GM06990 (cell line): ENCODE results near the gene HPD.

Source experiments
- DNase-seq: peaks from one replicate; pipeline ENCODE4 v3.0.0-alpha.2; 2011; ENCODE audit not compliant: insufficient read length; ENCODE audit errors: extremely low read depth
- H3K27me3 ChIP-seq: replicated peaks from 2 replicates; pipeline ENCODE4 v1.6.0; 2011; ENCODE audit warnings: low read length; ENCODE audit not compliant: control insufficient read depth, insufficient read depth
- H3K36me3 ChIP-seq: 2 replicates; pipeline ENCODE4 v1.5.1; 2011; ENCODE audit warnings: low read length; ENCODE audit not compliant: control insufficient read depth, insufficient read depth
- H3K4me3 ChIP-seq: replicated peaks from 2 replicates; pipeline ENCODE4 v1.5.1; 2011; ENCODE audit warnings: low read depth, mild to moderate bottlenecking, control low read depth, low read length
- CTCF ChIP-seq: IDR thresholded peaks from 2 replicates; pipeline ENCODE4 v1.5.1; 2011; ENCODE audit warnings: low read length, control low read depth, mild to moderate bottlenecking, inconsistent platforms; ENCODE audit not compliant: insufficient read depth, poor library complexity, severe bottlenecking

The HPD gene

GRCh38 chr12:121831571-121832245, 27.0 kb downstream of the HPD start:
- no peak for DNase-seq
- Histone ChIP-seq H3K27me3 (no peaks in the 10 kb centered on the region), H3K36me3 (peaks cover 25% of the 10 kb centered on the region), H3K4me3 (no peak overlapping the region)
- TF ChIP-seq CTCF, result no peak

DNA sequence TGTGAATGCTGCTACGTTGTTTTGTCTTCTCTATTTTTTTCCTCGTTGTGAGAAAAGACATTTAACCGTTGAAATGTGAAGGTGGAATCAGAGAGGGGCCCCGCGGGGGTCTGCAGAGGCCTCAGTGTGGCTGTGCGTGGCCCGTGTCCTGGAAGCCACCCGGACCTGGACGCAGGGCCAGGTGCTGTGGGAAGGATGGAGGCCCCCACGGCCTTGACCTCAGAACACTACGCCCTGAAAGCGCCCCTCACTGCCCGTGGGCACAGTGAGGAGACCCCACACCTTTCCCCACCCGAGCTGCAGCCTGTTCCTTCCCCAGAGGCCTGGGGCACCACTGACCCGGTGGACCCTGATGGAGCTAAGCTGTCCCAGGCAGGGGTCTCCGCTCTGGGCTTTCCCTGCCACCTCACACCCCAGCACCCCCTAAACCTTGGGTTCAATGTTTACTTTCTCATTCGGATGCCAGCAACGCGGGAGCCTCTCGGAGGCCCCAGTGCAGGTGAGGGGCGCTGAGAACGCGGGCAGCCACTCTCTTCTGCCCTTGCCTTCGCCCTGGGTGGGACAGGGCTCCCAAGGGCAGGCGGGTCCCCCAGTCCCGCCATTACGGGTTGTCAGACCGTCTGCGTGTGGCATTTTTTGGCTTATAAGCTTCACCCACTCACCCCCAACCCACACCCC, 27.9 kb downstream of the HPD start:
- TF ChIP-seq CTCF, result no peak
- Histone ChIP-seq H3K27me3 (no peaks in the 10 kb centered on the region), H3K4me3 (no peak overlapping the region), H3K36me3 (peaks cover 25% of the 10 kb centered on the region)
- DNase-seq, result no peak

DNA sequence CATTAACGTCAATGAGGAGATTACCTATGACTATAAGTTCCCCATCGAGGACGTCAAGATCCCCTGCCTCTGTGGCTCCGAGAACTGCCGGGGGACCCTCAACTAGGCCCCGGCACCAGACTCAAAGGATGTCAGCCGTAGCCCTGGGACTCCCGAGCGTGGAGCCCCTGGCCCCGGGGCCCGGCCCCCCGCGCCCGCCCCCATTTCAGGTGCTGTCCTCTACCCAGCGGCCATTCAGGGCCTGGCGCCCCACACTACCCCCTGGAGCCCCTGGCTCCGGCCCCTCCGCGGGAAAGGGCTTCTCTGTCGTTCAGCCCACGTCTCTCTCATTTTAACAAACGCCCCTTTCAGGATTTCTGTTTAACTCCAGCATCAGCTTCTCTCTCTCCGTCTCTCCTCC, 28.5 kb downstream of the HPD start:
- TF ChIP-seq CTCF, result no peak
- Histone ChIP-seq H3K4me3 (no peak overlapping the region), H3K36me3 (peaks cover 25% of the 10 kb centered on the region), H3K27me3 (no peaks in the 10 kb centered on the region)
- no peak for DNase-seq

DNA sequence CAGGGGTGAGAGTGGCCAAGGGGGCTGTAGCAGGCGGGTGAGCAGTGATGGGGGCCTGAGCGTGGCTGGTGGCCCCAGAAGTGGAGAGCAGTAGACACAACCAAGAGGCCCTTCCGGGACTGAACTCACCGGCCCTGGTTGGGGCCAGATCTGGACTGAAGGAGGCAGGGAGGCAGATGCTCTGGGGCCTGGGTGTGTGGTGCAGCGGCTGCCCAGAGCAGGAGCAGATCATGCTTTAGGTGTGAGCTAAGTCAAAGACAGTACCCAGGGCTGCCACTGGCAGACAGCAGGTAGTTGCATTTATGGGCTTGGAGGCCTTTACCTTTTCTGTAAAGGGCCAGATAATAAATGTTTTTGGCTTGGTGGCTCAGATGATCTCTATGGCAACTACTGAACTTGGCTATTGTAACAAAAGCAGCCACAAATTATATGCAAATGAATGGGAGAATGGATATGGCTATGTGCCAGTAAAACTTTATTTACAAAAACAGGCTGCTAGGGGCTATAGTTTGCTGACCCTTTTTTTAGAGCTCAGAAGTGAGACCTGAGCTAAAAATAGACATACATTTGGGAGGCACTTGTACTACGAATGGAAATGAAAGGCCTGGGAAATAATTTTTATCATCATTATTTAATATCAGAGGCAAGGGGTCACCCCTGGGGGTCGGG, 29.3 kb downstream of the HPD start:
- Histone ChIP-seq H3K4me3 (no peak overlapping the region), H3K27me3 (no peaks in the 10 kb centered on the region), H3K36me3 (peaks cover 29% of the 10 kb centered on the region)
- TF ChIP-seq CTCF, result no peak
- no peak for DNase-seq

DNA sequence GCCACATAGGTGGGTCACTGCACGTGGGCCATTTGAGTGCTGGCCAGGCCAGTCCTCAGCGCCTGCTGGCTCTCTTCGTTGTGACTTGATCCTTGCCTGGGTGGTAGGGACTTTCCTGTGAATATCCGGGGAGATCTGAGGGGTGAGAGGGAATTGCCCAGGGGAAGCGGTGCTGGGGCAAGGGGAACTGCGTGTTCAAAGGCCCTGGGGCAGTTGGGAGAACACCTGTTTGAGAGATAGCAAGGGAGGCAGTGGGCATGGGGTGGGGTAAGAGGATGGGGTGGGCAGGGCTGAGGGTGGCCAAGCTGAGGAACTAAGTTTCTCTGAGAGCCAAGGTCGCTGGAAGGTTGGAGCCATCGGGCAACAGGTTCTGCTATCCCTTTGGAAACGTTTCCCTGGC, 29.8 kb downstream of the HPD start:
- Histone ChIP-seq H3K27me3 (no peaks in the 10 kb centered on the region), H3K4me3 (no peak overlapping the region), H3K36me3 (peaks cover 30% of the 10 kb centered on the region)
- DNase-seq, result no peak
- no peak for TF ChIP-seq CTCF
